ENCODE data around the gene LRRC8C. TPM values are rescaled to one million over a fixed set of nuclear protein-coding genes. Genes with fewer than 3 reads are reported as not detected.

Gene LRRC8C
- total RNA-seq, 2 experiments from 2014 or later, result 38.2 to 41.8 TPM

DNA sequence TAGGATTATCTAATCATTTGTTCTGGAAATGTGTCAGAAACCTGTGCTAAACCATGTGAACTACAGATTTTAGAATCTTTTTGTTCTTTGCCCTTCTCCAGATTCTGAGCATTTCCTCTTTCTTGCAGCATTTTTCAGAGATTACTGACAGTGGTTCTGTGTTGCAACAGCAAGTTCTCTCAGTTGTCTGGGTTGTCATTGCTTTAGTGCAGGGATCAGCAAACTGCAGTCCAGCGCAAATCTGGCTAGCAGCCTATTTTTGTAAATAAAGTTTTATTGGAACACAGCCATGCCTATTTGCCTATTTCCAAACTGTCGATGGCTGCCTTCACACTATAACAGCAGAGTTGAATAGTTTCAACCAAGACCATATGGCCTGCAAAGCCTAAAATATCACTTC, 121.6 kb downstream of the LRRC8C start:
- H3K4me1 Mint-ChIP-seq, result peaks cover 54% of the 10 kb centered on the region
- ATAC-seq (ENCODE audit: low read depth) (no peak), DNase-seq (no peak)
- no peaks in the 10 kb centered on the region for H3K9me3 Mint-ChIP-seq
- H3K36me3 Mint-ChIP-seq, result no peaks in the 10 kb centered on the region
- no peak overlapping the region for H3K4me3 Mint-ChIP-seq
- peak overlapping the region; percentile 62 for H3K27ac Mint-ChIP-seq
- POLR2A ChIA-PET, result interaction anchor here (0.6 to 0.7 kb wide), 2 partner anchors 22 to 123 kb away, joined by 3 read pairs; no protein-coding TSS in a partner anchor
- H3K27me3 Mint-ChIP-seq, result no peaks in the 10 kb centered on the region

- ATAC-seq (ENCODE audit: low read depth) (no peak), DNase-seq (no peak)
- Mint-ChIP-seq H3K27me3 (no peaks in the 10 kb centered on the region), H3K4me1 (peaks cover 61% of the 10 kb centered on the region), H3K4me3 (no peak overlapping the region), H3K9me3 (no peaks in the 10 kb centered on the region), H3K36me3 (peaks cover 2% of the 10 kb centered on the region), H3K27ac (no peak overlapping the region)
- POLR2A ChIA-PET, result no interaction called here
Measured at GRCh38 chr1:89755591-89755990, 122.7 kb downstream of the LRRC8C start.

DNA sequence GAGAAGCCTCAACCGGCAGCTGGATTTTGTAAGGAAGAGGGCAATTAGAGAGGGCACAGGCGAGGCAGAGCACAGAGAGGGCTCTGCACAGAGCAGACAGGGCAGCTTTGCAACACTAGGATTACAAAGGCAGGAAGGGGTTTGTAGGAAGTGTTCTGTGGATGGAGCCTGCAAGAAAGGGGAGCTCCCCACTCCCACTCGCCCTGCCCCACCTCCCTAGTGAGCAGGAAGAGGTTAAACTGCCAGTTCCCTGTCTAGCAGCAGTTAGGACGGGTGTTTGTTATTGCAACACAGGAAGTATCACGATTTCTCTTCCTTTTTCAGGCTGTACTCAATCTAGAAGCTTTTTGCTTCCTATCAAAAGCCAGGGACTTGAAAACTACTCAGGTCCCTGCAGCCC, 124.6 kb downstream of the LRRC8C start:
- peaks cover 2% of the 10 kb centered on the region for H3K36me3 Mint-ChIP-seq
- POLR2A ChIA-PET, result interaction anchor here (0.6 to 2.9 kb wide), 9 partner anchors 36 to 149 kb away, joined by 3 to 32 read pairs (median 4); partner anchors contain the start of gene LRRC8C
- ATAC-seq (ENCODE audit: low read depth) (peak; percentile 90), DNase-seq (peak; percentile 60)
- H3K27me3 Mint-ChIP-seq, result no peaks in the 10 kb centered on the region
- peak overlapping the region; percentile 96 for H3K27ac Mint-ChIP-seq
- H3K4me1 Mint-ChIP-seq, result peaks cover 75% of the 10 kb centered on the region
- H3K9me3 Mint-ChIP-seq, result no peaks in the 10 kb centered on the region
- H3K4me3 Mint-ChIP-seq, result peak overlapping the region; percentile 82

GRCh38 chr1:89758156-89758555, 125.2 kb downstream of the LRRC8C start:
- peak overlapping the region; percentile 82 for H3K4me3 Mint-ChIP-seq
- peaks cover 74% of the 10 kb centered on the region for H3K4me1 Mint-ChIP-seq
- peaks cover 2% of the 10 kb centered on the region for H3K36me3 Mint-ChIP-seq
- no peaks in the 10 kb centered on the region for H3K9me3 Mint-ChIP-seq
- ATAC-seq (ENCODE audit: low read depth) (no peak), DNase-seq (no peak)
- peak overlapping the region; percentile 96 for H3K27ac Mint-ChIP-seq
- no peaks in the 10 kb centered on the region for H3K27me3 Mint-ChIP-seq
- POLR2A ChIA-PET, result interaction anchor here (0.6 to 2.9 kb wide), 8 partner anchors 39 to 149 kb away, joined by 3 to 32 read pairs (median 4); partner anchors contain the start of gene LRRC8C

GRCh38 chr1:89759036-89759435, 126.1 kb downstream of the LRRC8C start:
- Mint-ChIP-seq H3K27me3 (no peaks in the 10 kb centered on the region), H3K4me3 (no peak overlapping the region), H3K4me1 (peaks cover 77% of the 10 kb centered on the region), H3K36me3 (peaks cover 2% of the 10 kb centered on the region), H3K9me3 (no peaks in the 10 kb centered on the region), H3K27ac (peak overlapping the region; percentile 14)
- DNase-seq, result no peak
- ATAC-seq (ENCODE audit: low read depth), result no peak
- POLR2A ChIA-PET, result interaction anchor here (2.9 kb wide), 1 partner anchor 127 kb away, joined by 32 read pairs; the partner anchor contains the start of gene LRRC8C

- POLR2A ChIA-PET, result no interaction called here
- DNase-seq (no peak), ATAC-seq (ENCODE audit: low read depth) (no peak)
- no peak overlapping the region for H3K4me3 Mint-ChIP-seq
- no peaks in the 10 kb centered on the region for H3K9me3 Mint-ChIP-seq
- H3K27ac Mint-ChIP-seq, result no peak overlapping the region
- peaks cover 68% of the 10 kb centered on the region for H3K4me1 Mint-ChIP-seq
- no peaks in the 10 kb centered on the region for H3K27me3 Mint-ChIP-seq
- peaks cover 2% of the 10 kb centered on the region for H3K36me3 Mint-ChIP-seq
Measured at GRCh38 chr1:89760496-89760895, 127.6 kb downstream of the LRRC8C start.

- POLR2A ChIA-PET, result interaction anchor here (4.4 kb wide), 1 partner anchor 129 kb away, joined by 61 read pairs; the partner anchor contains the start of gene LRRC8C
- ATAC-seq (ENCODE audit: low read depth), result no peak
- Mint-ChIP-seq H3K27me3 (peaks cover 7% of the 10 kb centered on the region), H3K4me3 (no peak overlapping the region), H3K9me3 (no peaks in the 10 kb centered on the region), H3K4me1 (peaks cover 61% of the 10 kb centered on the region), H3K36me3 (peaks cover 4% of the 10 kb centered on the region), H3K27ac (no peak overlapping the region)
- no peak for DNase-seq
Measured at GRCh38 chr1:89761338-89761737, 128.4 kb downstream of the LRRC8C start.

DNA sequence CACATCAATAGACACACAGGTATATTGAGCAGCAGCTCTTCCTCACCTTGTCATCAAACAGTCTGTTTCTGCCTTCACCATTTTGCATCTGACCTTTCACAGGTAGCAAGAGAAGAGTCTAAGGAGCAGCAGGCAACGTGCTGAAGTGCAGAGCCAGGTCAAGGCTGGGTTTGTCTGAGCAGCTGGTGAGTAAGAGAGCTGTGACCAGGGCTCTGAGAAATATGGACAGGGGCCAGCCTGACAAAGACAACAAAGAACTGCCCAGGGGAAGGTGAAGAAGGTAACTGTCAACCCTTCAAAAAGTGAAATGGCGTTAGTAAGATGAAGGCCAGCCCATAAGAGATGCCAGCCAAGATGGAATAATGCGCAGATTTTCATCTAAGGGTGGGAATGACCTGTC, 129.0 kb downstream of the LRRC8C start:
- POLR2A ChIA-PET, result interaction anchor here (2.1 to 4.4 kb wide), 4 partner anchors 37 to 153 kb away, joined by 8 to 61 read pairs (median 18); partner anchors contain the start of gene LRRC8C
- ATAC-seq (ENCODE audit: low read depth), result no peak

DNA sequence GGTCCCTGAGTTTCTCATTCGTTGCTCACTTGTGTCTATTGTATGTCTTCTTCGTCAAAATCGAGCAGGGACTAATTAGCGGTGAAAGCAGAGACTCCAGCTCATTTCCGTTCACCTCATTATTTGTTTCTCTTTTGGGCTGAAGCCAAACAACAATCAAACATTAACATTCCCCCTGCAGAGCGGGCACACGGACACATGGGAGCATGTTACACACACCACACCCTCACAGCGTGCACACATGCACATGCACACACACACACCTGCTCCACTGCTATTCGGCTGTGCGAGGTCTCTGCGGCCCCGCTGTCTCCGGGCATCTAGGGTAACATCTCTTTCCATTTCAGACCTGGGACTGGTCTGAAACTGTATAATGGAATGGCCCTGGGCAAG, 129.5 kb downstream of the LRRC8C start:
- Mint-ChIP-seq H3K27ac (peak overlapping the region; percentile 86), H3K36me3 (peaks cover 4% of the 10 kb centered on the region), H3K4me1 (peaks cover 53% of the 10 kb centered on the region), H3K9me3 (no peaks in the 10 kb centered on the region), H3K27me3 (peaks cover 8% of the 10 kb centered on the region), H3K4me3 (peak overlapping the region; percentile 93)
- POLR2A ChIA-PET, result interaction anchor here (0.9 to 4.4 kb wide), 11 partner anchors 9 to 154 kb away, joined by 3 to 61 read pairs (median 6); partner anchors contain the start of gene LRRC8C
- ATAC-seq (ENCODE audit: low read depth) (no peak), DNase-seq (no peak)

More for the DNA sequence above, 129.0 kb downstream of the LRRC8C start:
- peaks cover 57% of the 10 kb centered on the region for H3K4me1 Mint-ChIP-seq
- peaks cover 4% of the 10 kb centered on the region for H3K36me3 Mint-ChIP-seq
- H3K4me3 Mint-ChIP-seq, result peak overlapping the region; percentile 93
- peak overlapping the region; percentile 75 for H3K27ac Mint-ChIP-seq
- no peaks in the 10 kb centered on the region for H3K9me3 Mint-ChIP-seq
- peaks cover 8% of the 10 kb centered on the region for H3K27me3 Mint-ChIP-seq
- no peak for DNase-seq

DNA sequence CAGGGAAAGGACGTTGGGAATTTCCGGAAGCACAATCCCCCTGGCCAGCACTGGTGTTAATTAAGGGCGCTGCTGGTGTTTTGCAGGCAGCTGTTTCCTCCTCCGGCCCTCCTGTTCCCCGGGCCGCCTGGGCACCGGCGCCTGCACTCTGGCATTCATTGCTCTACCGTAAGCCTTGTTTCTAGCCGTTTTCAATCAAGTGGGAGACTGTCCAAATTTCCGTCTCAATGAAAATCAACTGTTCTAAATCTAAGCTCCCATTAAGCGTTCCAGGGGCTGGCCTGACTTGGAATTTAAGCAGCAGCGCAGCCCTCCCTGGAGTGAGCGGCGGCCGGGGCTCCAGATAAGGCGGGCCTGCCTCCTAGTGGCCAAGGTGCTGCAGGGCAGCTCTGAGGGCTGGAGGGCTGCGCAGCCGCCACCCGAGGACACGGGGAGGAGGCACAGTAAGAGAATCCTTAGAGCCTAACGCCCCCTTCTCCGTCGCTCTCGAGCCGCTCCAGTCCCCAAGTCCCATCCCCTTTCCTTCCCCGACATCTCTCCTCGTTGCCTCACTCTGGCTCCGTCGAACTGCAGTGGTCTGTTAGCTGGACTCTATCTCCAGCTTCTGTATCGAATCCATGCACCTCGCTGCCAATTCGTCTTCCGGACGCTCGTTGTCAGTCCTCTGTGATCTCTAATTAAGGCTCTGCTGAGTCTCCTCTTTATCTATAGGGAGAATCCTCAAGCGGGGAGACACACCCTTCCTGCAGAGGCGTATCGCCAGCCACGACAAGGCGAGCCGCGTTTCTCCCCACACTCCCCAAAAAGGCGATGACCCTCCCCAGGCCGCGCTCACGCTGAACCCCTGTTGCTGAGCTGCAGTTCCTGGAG, 130.1 kb downstream of the LRRC8C start:
- DNase-seq, result peak; percentile 89

DNA sequence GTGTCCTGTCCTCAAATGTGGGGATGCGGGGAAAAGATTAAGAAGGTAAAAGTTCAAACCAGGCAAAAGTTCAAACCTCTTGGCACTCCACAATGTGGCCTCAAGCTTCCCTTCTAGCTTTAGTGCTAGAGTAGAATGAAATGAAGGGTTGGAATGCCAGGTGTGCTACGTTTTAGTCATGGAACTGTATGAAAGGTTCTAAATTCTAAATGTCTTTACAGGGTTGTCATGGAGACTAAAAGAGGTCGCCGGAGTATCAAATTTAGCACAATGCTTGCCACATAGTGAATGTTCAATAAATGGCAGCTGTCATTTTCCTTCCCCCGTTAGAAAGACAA, 130.7 kb downstream of the LRRC8C start:
- Mint-ChIP-seq H3K36me3 (peaks cover 4% of the 10 kb centered on the region), H3K4me1 (peaks cover 42% of the 10 kb centered on the region), H3K9me3 (no peaks in the 10 kb centered on the region), H3K27me3 (peaks cover 8% of the 10 kb centered on the region), H3K27ac (peak overlapping the region; percentile 86), H3K4me3 (peak overlapping the region; percentile 93)
- no peak for ATAC-seq (ENCODE audit: low read depth)
- POLR2A ChIA-PET, result interaction anchor here (0.6 to 4.4 kb wide), 12 partner anchors 8 to 281 kb away, joined by 3 to 61 read pairs (median 6); partner anchors contain the start of gene LRRC8C
- DNase-seq, result no peak

More for the DNA sequence above, 130.1 kb downstream of the LRRC8C start:
- Mint-ChIP-seq H3K4me1 (peaks cover 46% of the 10 kb centered on the region), H3K36me3 (peaks cover 4% of the 10 kb centered on the region), H3K27me3 (peaks cover 8% of the 10 kb centered on the region), H3K9me3 (no peaks in the 10 kb centered on the region), H3K4me3 (peak overlapping the region; percentile 93), H3K27ac (peak overlapping the region; percentile 86)
- ATAC-seq (ENCODE audit: low read depth), result peak; percentile 99
- POLR2A ChIA-PET, result interaction anchor here (0.8 to 4.4 kb wide), 13 partner anchors 9 to 156 kb away, joined by 3 to 61 read pairs (median 5); partner anchors contain the start of gene LRRC8C

DNA sequence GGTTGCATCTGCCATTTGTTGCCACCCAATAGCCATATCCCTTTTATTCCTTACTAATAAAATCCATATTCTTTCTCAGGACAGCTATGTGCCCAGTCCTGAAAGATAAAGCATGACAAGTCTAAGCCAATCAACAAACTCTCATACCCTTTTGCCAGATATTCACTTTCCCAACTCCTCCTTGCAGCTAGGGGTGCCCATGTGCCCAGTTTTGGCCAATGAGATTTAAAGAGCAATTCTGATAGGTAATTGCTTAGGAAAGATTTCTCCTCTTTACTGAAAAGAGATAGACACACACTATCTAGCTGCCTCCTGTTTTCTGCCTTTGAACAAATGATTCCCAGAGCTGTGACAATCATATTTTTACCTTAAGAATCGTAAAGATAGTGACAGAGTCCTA, 132.9 kb downstream of the LRRC8C start:
- Mint-ChIP-seq H3K9me3 (no peaks in the 10 kb centered on the region), H3K27ac (no peak overlapping the region), H3K4me3 (no peak overlapping the region), H3K36me3 (peaks cover 2% of the 10 kb centered on the region), H3K27me3 (peaks cover 11% of the 10 kb centered on the region), H3K4me1 (peaks cover 25% of the 10 kb centered on the region)
- POLR2A ChIA-PET, result interaction anchor here (0.7 kb wide), 1 partner anchor 111 kb away, joined by 5 read pairs; no protein-coding TSS in a partner anchor
- ATAC-seq (ENCODE audit: low read depth) (no peak), DNase-seq (no peak)

DNA sequence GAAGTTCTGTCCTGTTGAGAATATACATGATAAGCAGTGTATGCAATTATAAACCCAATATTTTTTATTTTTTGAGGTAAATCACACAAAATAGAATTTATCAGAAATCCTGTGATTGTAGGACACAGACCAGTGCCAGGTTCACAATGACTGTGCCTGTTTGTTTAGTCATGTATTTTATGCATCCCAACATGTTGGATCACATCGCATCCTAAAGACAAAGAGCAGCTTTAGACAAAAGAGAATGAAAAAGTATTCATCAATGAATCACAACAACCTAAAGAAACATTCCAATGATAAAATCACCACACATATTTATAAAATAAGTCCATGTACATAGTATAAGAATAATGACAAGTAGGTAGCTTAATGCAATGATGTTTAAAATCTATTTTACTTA, 134.7 kb downstream of the LRRC8C start:
- DNase-seq (no peak), ATAC-seq (ENCODE audit: low read depth) (no peak)
- POLR2A ChIA-PET, result no interaction called here
- Mint-ChIP-seq H3K9me3 (no peaks in the 10 kb centered on the region), H3K27ac (no peak overlapping the region), H3K4me1 (peaks cover 12% of the 10 kb centered on the region), H3K4me3 (no peak overlapping the region), H3K36me3 (peaks cover 2% of the 10 kb centered on the region), H3K27me3 (peaks cover 11% of the 10 kb centered on the region)
